ENCODE measurements around the gene LRRC38.

LRRC38 gene

GRCh38 chr1:13549021-13549420 is 35.2 kb upstream of the LRRC38 start:
- in situ Hi-C loops (cut with MboI; ENCODE audit: low pct_unique_long_range_greater_than_20kb, low sequenced_read_pairs, unreplicated experiment) = no loop called here
- no peak for DNase-seq (ENCODE audit: low spot score)
- TF ChIP-seq CTCF (IDR thresholded peaks at IDR 0.05; ENCODE audit: extremely low read depth, insufficient read depth, missing control alignments) = no peak

- in situ Hi-C loops (cut with MboI; ENCODE audit: low pct_unique_long_range_greater_than_20kb, low sequenced_read_pairs, unreplicated experiment) = no loop called here
- no peak for DNase-seq (ENCODE audit: low spot score)
- no peak for TF ChIP-seq CTCF (IDR thresholded peaks at IDR 0.05; ENCODE audit: extremely low read depth, insufficient read depth, missing control alignments)
Observed at GRCh38 chr1:13548281-13548680, 34.5 kb upstream of the LRRC38 start.

GRCh38 chr1:13546791-13547190 is 33.0 kb upstream of the LRRC38 start:
- TF ChIP-seq CTCF (IDR thresholded peaks at IDR 0.05; ENCODE audit: extremely low read depth, insufficient read depth, missing control alignments) = no peak
- DNase-seq (ENCODE audit: low spot score) = no peak
- in situ Hi-C loops (cut with MboI; ENCODE audit: low pct_unique_long_range_greater_than_20kb, low sequenced_read_pairs, unreplicated experiment) = no loop called here

GRCh38 chr1:13544221-13544556 is 30.4 kb upstream of the LRRC38 start:
- DNase-seq (ENCODE audit: low spot score) = no peak
- no peak for TF ChIP-seq CTCF (IDR thresholded peaks at IDR 0.05; ENCODE audit: extremely low read depth, insufficient read depth, missing control alignments)
- in situ Hi-C loops (cut with MboI; ENCODE audit: low pct_unique_long_range_greater_than_20kb, low sequenced_read_pairs, unreplicated experiment) = no loop called here

- TF ChIP-seq CTCF (IDR thresholded peaks at IDR 0.05; ENCODE audit: extremely low read depth, insufficient read depth, missing control alignments) = peak; percentile 25
- in situ Hi-C loops (cut with MboI; ENCODE audit: low pct_unique_long_range_greater_than_20kb, low sequenced_read_pairs, unreplicated experiment) = no loop called here
- DNase-seq (ENCODE audit: low spot score) = no peak
Observed at GRCh38 chr1:13543451-13544220, 29.8 kb upstream of the LRRC38 start.

- in situ Hi-C loops (cut with MboI; ENCODE audit: low pct_unique_long_range_greater_than_20kb, low sequenced_read_pairs, unreplicated experiment) = no loop called here
- no peak for DNase-seq (ENCODE audit: low spot score)
- no peak for TF ChIP-seq CTCF (IDR thresholded peaks at IDR 0.05; ENCODE audit: extremely low read depth, insufficient read depth, missing control alignments)
Observed at GRCh38 chr1:13541435-13542215, 27.8 kb upstream of the LRRC38 start.

Measured in GM13977 (cell line).